HG02763 (cell line): Measurements from ENCODE around the gene DNAJA4.

Experiments used
- ATAC-seq: cut with Tn5 transposase; IDR thresholded peaks from one replicate; pipeline ENCODE4 v1.9.1; 2021; ENCODE audit warnings: mild to moderate bottlenecking, moderate library complexity; ENCODE audit not compliant: unreplicated experiment

The DNAJA4 gene

GRCh38 chr15:78276064-78276943 is 11.9 kb downstream of the DNAJA4 start:
- ATAC-seq: no peak

- no peak for ATAC-seq
Measured at GRCh38 chr15:78280319-78281072, 16.1 kb downstream of the DNAJA4 start.

- ATAC-seq: no peak
Measured at GRCh38 chr15:78282324-78282723, 18.0 kb downstream of the DNAJA4 start.

GRCh38 chr15:78284758-78285157 is 20.4 kb downstream of the DNAJA4 start:
- no peak for ATAC-seq

GRCh38 chr15:78290222-78290621 is 25.9 kb downstream of the DNAJA4 start:
- no peak for ATAC-seq

- no peak for ATAC-seq
Measured at GRCh38 chr15:78291052-78291451, 26.7 kb downstream of the DNAJA4 start.

- no peak for ATAC-seq
Measured at GRCh38 chr15:78291698-78292097, 27.3 kb downstream of the DNAJA4 start.

GRCh38 chr15:78292219-78292618 is 27.9 kb downstream of the DNAJA4 start:
- no peak for ATAC-seq

- peak; percentile 85 for ATAC-seq
Measured at GRCh38 chr15:78299101-78299930, 35.0 kb downstream of the DNAJA4 start, which contains the start of gene SKIC8. TSS of gene SKIC8 (minus strand) at chr15:78299609. CDS start at chr15:78295686, 3,923 bp downstream.

GRCh38 chr15:78301326-78301725 is 37.0 kb downstream of the DNAJA4 start:
- ATAC-seq: no peak

GRCh38 chr15:78301828-78302227 is 37.5 kb downstream of the DNAJA4 start:
- no peak for ATAC-seq

- ATAC-seq: no peak
Measured at GRCh38 chr15:78302579-78303312, 38.4 kb downstream of the DNAJA4 start.

- ATAC-seq: no peak
Measured at GRCh38 chr15:78304216-78305066, 40.1 kb downstream of the DNAJA4 start.

GRCh38 chr15:78306176-78306774 is 41.9 kb downstream of the DNAJA4 start:
- no peak for ATAC-seq

GRCh38 chr15:78307976-78308375 is 43.6 kb downstream of the DNAJA4 start:
- ATAC-seq: no peak

- ATAC-seq: no peak
Measured at GRCh38 chr15:78308422-78309032, 44.2 kb downstream of the DNAJA4 start.

- no peak for ATAC-seq
Measured at GRCh38 chr15:78311292-78311691, 46.9 kb downstream of the DNAJA4 start.

- ATAC-seq: no peak
Measured at GRCh38 chr15:78312536-78312935, 48.2 kb downstream of the DNAJA4 start.

GRCh38 chr15:78312957-78313356 is 48.6 kb downstream of the DNAJA4 start:
- ATAC-seq: no peak
